A549 (cell line): ENCODE results near the gene RRH. TPM values are rescaled to one million over a fixed set of nuclear protein-coding genes. Genes with fewer than 3 reads are reported as not detected.
A peak's percentile ranks its signal among the peaks of the same experiment; 100 is the strongest.

ENCODE experiments used
- ATAC-seq, 2 experiments: fragments of 200-7000 bp in 1 of 2; fragments of >200 bp in 1 of 2; cut with Nextera tagmentation in 1 of 2; cut with Tn5 transposase in 1 of 2; 3 replicates each; pipeline versions ENCODE4 v1.8.0 to v1.9.1; 2018 to 2020; ENCODE audit warnings: mild to moderate bottlenecking in 1 of 2, moderate library complexity in 1 of 2
- CTCF ChIA-PET: fragments of 300-600 bp; sonication (Branson Sonifier 250); formaldehyde crosslinking; extraction: SDS; loops from one replicate; lab custom pipeline; 2021; ENCODE audit warnings: antibody characterized with exemption, inconsistent platforms; lab: Yijun Ruan, JAX
- POLR2A ChIA-PET: fragments of 350-600 bp; formaldehyde crosslinking; extraction: SDS; loops from one replicate; lab custom pipeline; 2021; ENCODE audit warnings: antibody characterized with exemption, inconsistent platforms; lab: Yijun Ruan, JAX
- DNase-seq, 2 experiments: peaks; one replicate each; pipeline versions ENCODE4 v3.0.0 to v3.0.0-alpha.2; 2011 to 2016; ENCODE audit warnings: low read depth in 1 of 2, low spot score in 1 of 2
- FAIRE-seq: peaks from 2 replicates; lab custom pipeline; 2011; peaks lifted over from hg19 to GRCh38; lab: Jason Lieb, UNC
- H3K27ac ChIP-seq, 2 experiments: fragments of >200 bp; sonication (Bioruptor Twin); formaldehyde crosslinking; 3 replicates each; pipeline ENCODE4 v1.5.1; 2016 to 2017
- H3K4me1 ChIP-seq: fragments of >200 bp; sonication (Bioruptor Twin); formaldehyde crosslinking; 3 replicates; pipeline ENCODE4 v1.6.1; 2016
- H3K4me2 ChIP-seq: fragments of >200 bp; sonication (Bioruptor Twin); formaldehyde crosslinking; 3 replicates; pipeline ENCODE4 v1.6.1; 2016
- H3K4me3 ChIP-seq: fragments of >200 bp; sonication (Bioruptor Twin); formaldehyde crosslinking; 3 replicates; pipeline ENCODE4 v1.5.1; 2016
- H3K9me3 ChIP-seq: fragments of >200 bp; sonication (Bioruptor Twin); formaldehyde crosslinking; 3 replicates; pipeline ENCODE4 v1.6.1; 2016
- ATOH8 ChIP-seq: fragments of 250-450 bp; sonication (Bioruptor Pico); IDR thresholded peaks from 2 replicates; pipeline ENCODE4 v1.5.0; 2020; ENCODE audit warnings: low read depth, mild to moderate bottlenecking, moderate library complexity
- CTCF ChIP-seq: fragments of >200 bp; sonication (Bioruptor Twin); formaldehyde crosslinking; IDR thresholded peaks from 3 replicates; pipeline ENCODE4 v1.5.1; 2016
- E2F6 ChIP-seq: IDR thresholded peaks from 2 replicates; pipeline ENCODE4 v1.6.1; 2012; ENCODE audit warnings: low read depth, borderline replicate concordance
- ELK1 ChIP-seq: fragments of 150-350 bp; IDR thresholded peaks from 2 replicates; pipeline ENCODE4 v1.6.1; 2014; ENCODE audit warnings: low read depth, mild to moderate bottlenecking, low read length
- EP300 ChIP-seq, 2 experiments: fragments of >200 bp; sonication (Bioruptor Twin); formaldehyde crosslinking; IDR thresholded peaks; 2 replicates in 1 of 2; 3 replicates in 1 of 2; pipeline ENCODE4 v1.6.1; 2016 to 2017
- HMGXB4 ChIP-seq: fragments of 250-450 bp; sonication (Bioruptor Pico); IDR thresholded peaks from 2 replicates; pipeline ENCODE4 v1.5.0; 2021; ENCODE audit warnings: mild to moderate bottlenecking, moderate library complexity, borderline replicate concordance
- HOXA7 ChIP-seq: fragments of 250-450 bp; sonication (Bioruptor Pico); IDR thresholded peaks from 2 replicates; pipeline ENCODE4 v1.5.0; 2020; ENCODE audit warnings: mild to moderate bottlenecking, moderate library complexity
- JUN ChIP-seq, 2 experiments: fragments of >200 bp; sonication (Bioruptor Twin); formaldehyde crosslinking; IDR thresholded peaks; 2 replicates in 1 of 2; 3 replicates in 1 of 2; pipeline ENCODE4 v1.6.1; 2016 to 2017
- JUNB ChIP-seq: fragments of >200 bp; sonication (Bioruptor Twin); formaldehyde crosslinking; IDR thresholded peaks from 2 replicates; pipeline ENCODE4 v1.6.1; 2016
- MAFK ChIP-seq: fragments of 450-650 bp; IDR thresholded peaks from 2 replicates; pipeline ENCODE4 v1.6.1; 2014; ENCODE audit not compliant: partially characterized antibody
- MAX ChIP-seq: IDR thresholded peaks from 2 replicates; pipeline ENCODE4 v1.6.1; 2012
- MYC ChIP-seq: IDR thresholded peaks from 2 replicates; pipeline ENCODE4 v1.6.1; 2012; ENCODE audit warnings: mild to moderate bottlenecking, inconsistent platforms, low read length, improper control_type of control experiment, borderline replicate concordance
- PHF8 ChIP-seq: fragments of 200-600 bp; sonication (generic); IDR thresholded peaks from 2 replicates; pipeline ENCODE4 v1.6.1; 2016; ENCODE audit warnings: low read depth, mild to moderate bottlenecking, antibody characterized with exemption, moderate library complexity, borderline replicate concordance
- POLR2A ChIP-seq: IDR thresholded peaks from 2 replicates; pipeline ENCODE4 v1.6.1; 2012; ENCODE audit warnings: mild to moderate bottlenecking, low read length
- POLR2AphosphoS2 ChIP-seq: conservative IDR thresholded peaks from 2 replicates; pipeline ENCODE4 v1.6.1; 2012; ENCODE audit warnings: low read length, improper control_type of control experiment, inconsistent platforms
- RAD21 ChIP-seq, 2 experiments: fragments of >200 bp in 1 of 2; sonication (Bioruptor Twin) in 1 of 2; formaldehyde crosslinking in 1 of 2; IDR thresholded peaks in 1 of 2; conservative IDR thresholded peaks in 1 of 2; 2 replicates in 1 of 2; 3 replicates in 1 of 2; pipeline ENCODE4 v1.6.1; 2012 to 2018; ENCODE audit warnings: inconsistent platforms in 1 of 2
- SREBF2 ChIP-seq: fragments of 450-650 bp; IDR thresholded peaks from 2 replicates; pipeline ENCODE4 v1.6.1; 2014; ENCODE audit warnings: mild to moderate bottlenecking, moderate library complexity
- TFCP2L1 ChIP-seq: fragments of 250-450 bp; sonication (Bioruptor Pico); IDR thresholded peaks from 2 replicates; pipeline ENCODE4 v1.5.0; 2021; ENCODE audit warnings: mild to moderate bottlenecking
- USF2 ChIP-seq: fragments of 450-650 bp; IDR thresholded peaks from 2 replicates; pipeline ENCODE4 v1.6.1; 2014; ENCODE audit warnings: antibody characterized with exemption
- ZSCAN20 ChIP-seq: fragments of 250-450 bp; sonication (Bioruptor Pico); IDR thresholded peaks from 2 replicates; pipeline ENCODE4 v1.8.0; 2022; ENCODE audit warnings: mild to moderate bottlenecking, moderate library complexity
- WGBS: methylation state at CpG from one replicate; pipeline ENCODE4 v1.1.6; 2017; ENCODE audit errors: missing lambda C conversion rate; 5-methylcytosine and 5-hydroxymethylcytosine counted together
- polyA plus RNA-seq, 4 experiments: library from polyadenylated mRNA; depleted of rRNA in 3 of 4; stranded (reverse); fragments of >200 nt; fragmentation: RNase III in 1 of 4; extraction: RNeasy Plus Mini Kit Qiagen cat#74134 plus additional on column Dnase treatment in 1 of 4; gene quantifications; 2 replicates in 3 of 4; 3 replicates in 1 of 4; pipeline ENCODE4 v1.2.3, GENCODE V29; 2011 to 2017

Gene RRH
- polyA plus RNA-seq, 2 of the 4 experiments (the other 2 are of a cell fraction), result 0.10 to 0.18 TPM

GRCh38 chr4:109811707-109812106 is 16.1 kb upstream of the RRH start:
- WGBS, result 52% methylated on average over 3 of the region's 3 CpGs
- ChIA-PET POLR2A (no interaction called here), CTCF (no interaction called here)
- H3K4me1 ChIP-seq, result peaks cover 2% of the 10 kb centered on the region; the same call in 2 of the 3 replicates
- no peak overlapping the region for H3K4me2 ChIP-seq
- DNase-seq (no peak), ATAC-seq (no peak), FAIRE-seq (no peak)
- no peaks in the 10 kb centered on the region for H3K9me3 ChIP-seq
- H3K4me3 ChIP-seq, result no peak overlapping the region
- TF ChIP-seq ATOH8 (CRISPR knock-in tag), result no peak
- TF ChIP-seq JUNB, result no peak
- TF ChIP-seq SREBF2, result no peak
- TF ChIP-seq MAFK, result no peak
- no peak for TF ChIP-seq POLR2AphosphoS2
- no peak for TF ChIP-seq RAD21 (conservative IDR thresholded peaks at IDR 0.05 in 1 of 2, IDR thresholded peaks at IDR 0.05 in 1 of 2)
- no peak for TF ChIP-seq ZSCAN20 (CRISPR knock-in tag)
- no peak for TF ChIP-seq HMGXB4 (CRISPR knock-in tag)
- TF ChIP-seq TFCP2L1 (CRISPR knock-in tag), result no peak
- no peak for TF ChIP-seq CTCF
- TF ChIP-seq HOXA7 (CRISPR knock-in tag), result no peak
- H3K27ac ChIP-seq, result no peak overlapping the region

GRCh38 chr4:109815151-109816081 is 12.4 kb upstream of the RRH start, which contains the start of gene GAR1:
Gene GAR1, plus strand, starts transcription at chr4:109815762. Its CDS starts 403 bp downstream, at chr4:109816165.
- DNase-seq (peak; percentile 85 to 92), FAIRE-seq (no peak), ATAC-seq (peak; percentile 99)
- ChIA-PET POLR2A (interaction anchor here (0.7 to 1.2 kb wide), 4 partner anchors 112 to 382 kb away, joined by 3 to 5 read pairs (median 3); partner anchors contain the start of genes CASP6, MCUB and SEC24B), CTCF (interaction anchor here (1.0 kb wide), 1 partner anchor 11 kb away, joined by 4 read pairs; no protein-coding TSS in a partner anchor)
- H3K9me3 ChIP-seq, result no peaks in the 10 kb centered on the region
- peak within 1 kb of the TSS; percentile 95 for H3K4me3 ChIP-seq
- peaks cover 11% of the 10 kb centered on the region; the same call in 2 of the 3 replicates for H3K4me1 ChIP-seq
- H3K4me2 ChIP-seq, result peak within 1 kb of the TSS; percentile 84
- 3% methylated on average over 39 of the region's 53 CpGs for WGBS
- peak within 1 kb of the TSS; percentile 90 to 96 for H3K27ac ChIP-seq
- TF ChIP-seq E2F6, result peak; percentile 61; the same call in 1 of the 2 replicates
- peak; percentile 18; the same call in 1 of the 2 replicates for TF ChIP-seq POLR2A
- TF ChIP-seq ELK1, result no peak
- peak; percentile 55 for TF ChIP-seq USF2
- peak; percentile 98 for TF ChIP-seq MAX
- TF ChIP-seq JUN (IDR thresholded peaks at IDR 0.05), result peak; percentile 23 to 46; a peak in 1 of 5 replicates
- TF ChIP-seq MYC, result peak; percentile 93
- peak; percentile 70; the same call in 1 of the 2 replicates for TF ChIP-seq PHF8
- no peak for TF ChIP-seq EP300 (IDR thresholded peaks at IDR 0.05)
